Gastrocnemius medialis (tissue), 4 donors: Measurements from ENCODE around the gene HS6ST2. TPM values are rescaled to one million over a fixed set of nuclear protein-coding genes. Genes with fewer than 3 reads are reported as not detected.

Experiments
- ATAC-seq, 2 donors: fragments of 150-250 bp; one replicate each; pipeline ENCODE4 v1.9.1; 2016
- DNase-seq, 2 donors: peaks; one replicate each; pipeline ENCODE4 v3.0.0-alpha.2; 2019
- H3K27ac ChIP-seq, 4 donors: fragments of 200-600 bp; sonication (generic); 1 replicate in 1 of 4; 2 replicates in 3 of 4; pipeline ENCODE4 v1.5.1; 2016 to 2018; ENCODE audit warnings: mild to moderate bottlenecking in 2 of 4, moderate library complexity in 1 of 4
- H3K27me3 ChIP-seq, 3 donors: fragments of 200-600 bp; sonication (generic) in 2 of 3; 1 replicate in 1 of 3; 2 replicates in 2 of 3; pipeline versions ENCODE4 v1.5.1 to v1.6.0; 2016 to 2019; ENCODE audit warnings: mild to moderate bottlenecking in 1 of 3, moderate library complexity in 1 of 3
- H3K36me3 ChIP-seq, 2 donors: fragments of 200-600 bp; sonication (generic) in 1 of 2; one replicate each; pipeline ENCODE4 v1.5.1; 2017 to 2018
- H3K4me1 ChIP-seq, 2 donors: fragments of 200-600 bp; sonication (generic) in 1 of 2; one replicate each; pipeline ENCODE4 v1.5.1; 2016 to 2017; ENCODE audit warnings: mild to moderate bottlenecking in 2 of 2
- H3K4me3 ChIP-seq, 4 donors: fragments of 200-600 bp; sonication (generic) in 3 of 4; 1 replicate in 1 of 4; 2 replicates in 3 of 4; pipeline ENCODE4 v1.5.1; 2016 to 2019; ENCODE audit warnings: mild to moderate bottlenecking in 2 of 4
- H3K9me3 ChIP-seq, 3 donors: fragments of 200-600 bp; sonication (generic) in 2 of 3; 1 replicate in 1 of 3; 2 replicates in 2 of 3; pipeline ENCODE4 v1.5.1; 2016 to 2019
- POLR2A ChIP-seq, 2 donors: fragments of 450-650 bp; IDR thresholded peaks; one replicate each; pipeline ENCODE4 v1.6.1; 2017; ENCODE audit warnings: antibody characterized with exemption in 2 of 2, mild to moderate bottlenecking in 2 of 2, moderate library complexity in 2 of 2
- in situ Hi-C, 4 donors: fragments of 200-750 bp; cut with MboI; loops; one replicate each; pipeline versions ENCODE4 v1.15.0 to v1.8.0; 2017; ENCODE audit warnings: low sequenced_read_pairs in 4 of 4
- intact Hi-C: fragments of 100-400 bp; cut with DNase I; formaldehyde crosslinking; loops from one replicate; pipeline ENCODE4 v1.15.1; 2023; ENCODE audit warnings: low total_unique reads
- total RNA-seq, 4 donors: library from RNA; depleted of rRNA; stranded (reverse); fragments of >200 nt; gene quantifications; one replicate each; pipeline versions ENCODE4 v1.1.0 to v1.2.3, GENCODE V29; 2016
- TF ChIP-seq, protein P1 (sequence below), 5 experiments: fragments of 450-650 bp in 3 of 5; fragments of 200-600 bp in 2 of 5; sonication (generic) in 2 of 5; IDR thresholded peaks in 4 of 5; conservative IDR thresholded peaks in 1 of 5; 1 replicate in 4 of 5; 2 replicates in 1 of 5; pipeline ENCODE4 v1.5.1; 2016 to 2019; ENCODE audit warnings: antibody characterized with exemption in 5 of 5, mild to moderate bottlenecking in 3 of 5, moderate library complexity in 3 of 5

The HS6ST2 gene
- total RNA-seq, 4 donors from 2014 or later: 1.9 to 2.8 (median 2.1) TPM; not detected in 1

DNA sequence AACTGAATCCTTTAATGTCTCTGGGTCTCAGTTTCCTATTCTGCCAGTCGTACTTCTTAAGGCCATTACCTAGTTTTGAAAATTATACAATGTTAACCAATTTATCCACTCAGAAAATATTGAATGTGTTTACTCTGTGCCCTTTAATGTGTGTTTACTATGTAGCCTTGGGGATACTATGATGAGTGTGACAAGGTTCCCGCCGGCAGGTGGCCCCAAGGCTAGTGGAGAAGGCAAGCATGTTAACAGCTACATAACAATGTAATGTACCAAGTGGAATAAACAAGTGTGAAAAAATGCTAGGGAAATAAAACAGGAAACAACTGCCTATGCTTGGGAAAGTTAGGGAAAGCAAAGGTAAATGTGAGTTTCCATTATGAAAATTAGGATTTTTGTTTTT lies 282.3 kb downstream of the HS6ST2 start:
- Histone ChIP-seq H3K27me3 (no peaks in the 10 kb centered on the region), H3K36me3 (no peaks in the 10 kb centered on the region), H3K27ac (no peak overlapping the region), H3K9me3 (no peaks in the 10 kb centered on the region), H3K4me3 (no peak overlapping the region), H3K4me1 (no peaks in the 10 kb centered on the region)
- in situ Hi-C loops (no loop called here), intact Hi-C loops (no loop called here)
- ATAC-seq: no peak
- TF ChIP-seq, protein P1, sequence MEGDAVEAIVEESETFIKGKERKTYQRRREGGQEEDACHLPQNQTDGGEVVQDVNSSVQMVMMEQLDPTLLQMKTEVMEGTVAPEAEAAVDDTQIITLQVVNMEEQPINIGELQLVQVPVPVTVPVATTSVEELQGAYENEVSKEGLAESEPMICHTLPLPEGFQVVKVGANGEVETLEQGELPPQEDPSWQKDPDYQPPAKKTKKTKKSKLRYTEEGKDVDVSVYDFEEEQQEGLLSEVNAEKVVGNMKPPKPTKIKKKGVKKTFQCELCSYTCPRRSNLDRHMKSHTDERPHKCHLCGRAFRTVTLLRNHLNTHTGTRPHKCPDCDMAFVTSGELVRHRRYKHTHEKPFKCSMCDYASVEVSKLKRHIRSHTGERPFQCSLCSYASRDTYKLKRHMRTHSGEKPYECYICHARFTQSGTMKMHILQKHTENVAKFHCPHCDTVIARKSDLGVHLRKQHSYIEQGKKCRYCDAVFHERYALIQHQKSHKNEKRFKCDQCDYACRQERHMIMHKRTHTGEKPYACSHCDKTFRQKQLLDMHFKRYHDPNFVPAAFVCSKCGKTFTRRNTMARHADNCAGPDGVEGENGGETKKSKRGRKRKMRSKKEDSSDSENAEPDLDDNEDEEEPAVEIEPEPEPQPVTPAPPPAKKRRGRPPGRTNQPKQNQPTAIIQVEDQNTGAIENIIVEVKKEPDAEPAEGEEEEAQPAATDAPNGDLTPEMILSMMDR (IDR thresholded peaks at IDR 0.05 in 4 of 5, conservative IDR thresholded peaks at IDR 0.05 in 1 of 5): no peak
- no peak for TF ChIP-seq POLR2A (IDR thresholded peaks at IDR 0.05)
- no peak for DNase-seq

DNA sequence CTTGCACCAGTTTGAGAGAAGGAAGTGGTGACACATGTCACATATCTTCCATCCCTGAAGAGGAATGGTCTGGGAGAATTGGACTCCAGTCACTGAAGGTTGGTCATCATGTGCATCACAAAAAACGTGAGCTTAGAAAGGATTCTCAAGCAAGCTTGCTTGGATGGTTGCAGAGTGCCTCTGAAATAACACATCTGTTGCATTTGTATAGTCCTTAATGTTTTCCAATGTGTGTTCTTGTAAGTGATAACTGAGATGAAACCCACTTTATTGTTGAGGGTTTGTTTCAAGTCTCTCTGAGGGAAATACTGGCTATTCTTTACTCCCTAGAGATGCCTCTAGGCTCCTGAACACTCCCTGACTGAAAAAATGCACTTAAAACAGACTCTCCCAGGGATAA lies 285.1 kb downstream of the HS6ST2 start:
- DNase-seq (no peak), ATAC-seq (no peak)
- TF ChIP-seq, protein P1 (IDR thresholded peaks at IDR 0.05 in 4 of 5, conservative IDR thresholded peaks at IDR 0.05 in 1 of 5): no peak
- no peak for TF ChIP-seq POLR2A (IDR thresholded peaks at IDR 0.05)
- intact Hi-C loops (no loop called here), in situ Hi-C loops (no loop called here)
- Histone ChIP-seq H3K4me3 (no peak overlapping the region), H3K9me3 (no peaks in the 10 kb centered on the region), H3K4me1 (no peaks in the 10 kb centered on the region), H3K36me3 (no peaks in the 10 kb centered on the region), H3K27ac (no peak overlapping the region), H3K27me3 (no peaks in the 10 kb centered on the region)

DNA sequence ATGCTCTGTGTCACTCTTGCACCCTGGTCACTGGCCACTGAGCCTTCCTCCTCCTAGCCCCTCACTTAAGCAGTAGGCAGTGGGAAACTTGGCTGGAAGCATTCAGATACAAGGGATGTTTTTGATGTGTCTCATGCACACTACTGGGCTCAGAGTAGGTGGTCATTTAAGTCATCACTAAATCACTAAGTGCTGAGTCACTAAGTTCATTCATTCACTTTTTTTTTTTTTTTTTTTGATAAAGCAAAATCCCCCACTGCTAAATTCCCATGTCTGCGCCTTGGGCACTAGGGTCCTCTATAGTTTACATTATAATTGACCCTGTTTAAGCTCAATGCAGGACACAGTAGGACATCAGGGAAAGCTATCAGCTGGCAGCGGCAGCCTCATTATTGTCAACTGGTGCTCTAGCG lies 287.2 kb downstream of the HS6ST2 start:
- no peak overlapping the region for H3K27ac ChIP-seq
- no peak overlapping the region for H3K4me3 ChIP-seq
- H3K4me1 ChIP-seq: no peaks in the 10 kb centered on the region
- H3K36me3 ChIP-seq: no peaks in the 10 kb centered on the region
- no peaks in the 10 kb centered on the region for H3K9me3 ChIP-seq
- in situ Hi-C loops (no loop called here), intact Hi-C loops (no loop called here)
- TF ChIP-seq, protein P1 (IDR thresholded peaks at IDR 0.05 in 4 of 5, conservative IDR thresholded peaks at IDR 0.05 in 1 of 5): no peak
- TF ChIP-seq POLR2A (IDR thresholded peaks at IDR 0.05): no peak
- no peaks in the 10 kb centered on the region for H3K27me3 ChIP-seq
- no peak for ATAC-seq
- no peak for DNase-seq

DNA sequence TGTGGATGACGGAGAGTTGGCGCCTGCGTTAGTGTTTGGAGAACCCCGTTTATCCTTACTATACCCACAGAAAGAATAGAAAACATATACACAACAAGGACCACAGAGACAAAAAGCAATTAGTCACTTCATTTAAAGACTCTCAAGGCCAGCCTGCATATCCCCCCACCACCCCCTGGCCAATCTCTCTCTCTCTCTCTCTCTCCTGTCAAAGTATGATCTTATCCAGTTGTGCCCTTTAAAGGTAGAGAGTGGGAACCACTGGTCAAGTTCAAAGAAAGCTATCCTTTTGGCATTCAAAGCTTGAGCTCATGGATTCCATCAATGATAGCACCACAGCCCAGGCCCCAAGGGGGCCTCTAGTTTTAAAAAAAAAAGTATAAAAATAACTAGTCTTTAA lies 289.3 kb downstream of the HS6ST2 start:
- Histone ChIP-seq H3K27ac (no peak overlapping the region), H3K4me1 (no peaks in the 10 kb centered on the region), H3K9me3 (no peaks in the 10 kb centered on the region), H3K4me3 (no peak overlapping the region), H3K36me3 (no peaks in the 10 kb centered on the region), H3K27me3 (no peaks in the 10 kb centered on the region)
- in situ Hi-C loops (no loop called here), intact Hi-C loops (no loop called here)
- no peak for DNase-seq
- TF ChIP-seq POLR2A (IDR thresholded peaks at IDR 0.05): no peak
- TF ChIP-seq, protein P1 (IDR thresholded peaks at IDR 0.05 in 4 of 5, conservative IDR thresholded peaks at IDR 0.05 in 1 of 5): no peak
- ATAC-seq: no peak

DNA sequence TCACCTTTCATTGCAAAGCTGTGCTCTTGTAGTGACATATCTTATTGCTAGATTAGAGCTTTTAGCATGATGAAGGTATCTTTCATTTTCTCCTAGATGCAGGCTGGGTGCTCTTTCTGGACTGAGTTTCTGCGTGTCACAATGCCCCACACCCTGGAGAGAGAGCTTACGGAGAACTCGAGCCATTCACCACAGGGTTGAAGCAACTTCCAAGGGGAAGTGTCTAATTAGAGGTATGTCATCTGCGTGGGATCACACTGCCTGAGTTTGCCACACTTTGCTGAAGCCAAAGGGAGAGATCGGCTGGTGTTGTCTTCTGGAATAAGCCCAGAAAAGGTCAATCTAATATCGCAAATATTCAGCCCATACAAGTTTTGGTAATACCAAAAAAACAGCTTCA lies 290.3 kb downstream of the HS6ST2 start:
- H3K36me3 ChIP-seq: no peaks in the 10 kb centered on the region
- in situ Hi-C loops (no loop called here), intact Hi-C loops (no loop called here)
- H3K4me3 ChIP-seq: no peak overlapping the region
- no peaks in the 10 kb centered on the region for H3K9me3 ChIP-seq
- no peak for ATAC-seq
- no peak overlapping the region for H3K27ac ChIP-seq
- DNase-seq: no peak
- H3K4me1 ChIP-seq: no peaks in the 10 kb centered on the region
- H3K27me3 ChIP-seq: no peaks in the 10 kb centered on the region
- no peak for TF ChIP-seq POLR2A (IDR thresholded peaks at IDR 0.05)
- TF ChIP-seq, protein P1 (IDR thresholded peaks at IDR 0.05 in 4 of 5, conservative IDR thresholded peaks at IDR 0.05 in 1 of 5): no peak
